Measurements from ENCODE around the gene ARHGEF7.
"Not testable (repeated sequence)": the region's sequence is repeated elsewhere in the genome, so short reads cannot be mapped to it uniquely, and the experiment has no call there.

The ARHGEF7 gene, protein sequence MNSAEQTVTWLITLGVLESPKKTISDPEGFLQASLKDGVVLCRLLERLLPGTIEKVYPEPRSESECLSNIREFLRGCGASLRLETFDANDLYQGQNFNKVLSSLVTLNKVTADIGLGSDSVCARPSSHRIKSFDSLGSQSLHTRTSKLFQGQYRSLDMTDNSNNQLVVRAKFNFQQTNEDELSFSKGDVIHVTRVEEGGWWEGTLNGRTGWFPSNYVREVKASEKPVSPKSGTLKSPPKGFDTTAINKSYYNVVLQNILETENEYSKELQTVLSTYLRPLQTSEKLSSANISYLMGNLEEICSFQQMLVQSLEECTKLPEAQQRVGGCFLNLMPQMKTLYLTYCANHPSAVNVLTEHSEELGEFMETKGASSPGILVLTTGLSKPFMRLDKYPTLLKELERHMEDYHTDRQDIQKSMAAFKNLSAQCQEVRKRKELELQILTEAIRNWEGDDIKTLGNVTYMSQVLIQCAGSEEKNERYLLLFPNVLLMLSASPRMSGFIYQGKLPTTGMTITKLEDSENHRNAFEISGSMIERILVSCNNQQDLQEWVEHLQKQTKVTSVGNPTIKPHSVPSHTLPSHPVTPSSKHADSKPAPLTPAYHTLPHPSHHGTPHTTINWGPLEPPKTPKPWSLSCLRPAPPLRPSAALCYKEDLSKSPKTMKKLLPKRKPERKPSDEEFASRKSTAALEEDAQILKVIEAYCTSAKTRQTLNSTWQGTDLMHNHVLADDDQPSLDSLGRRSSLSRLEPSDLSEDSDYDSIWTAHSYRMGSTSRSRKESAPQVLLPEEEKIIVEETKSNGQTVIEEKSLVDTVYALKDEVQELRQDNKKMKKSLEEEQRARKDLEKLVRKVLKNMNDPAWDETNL

DNA sequence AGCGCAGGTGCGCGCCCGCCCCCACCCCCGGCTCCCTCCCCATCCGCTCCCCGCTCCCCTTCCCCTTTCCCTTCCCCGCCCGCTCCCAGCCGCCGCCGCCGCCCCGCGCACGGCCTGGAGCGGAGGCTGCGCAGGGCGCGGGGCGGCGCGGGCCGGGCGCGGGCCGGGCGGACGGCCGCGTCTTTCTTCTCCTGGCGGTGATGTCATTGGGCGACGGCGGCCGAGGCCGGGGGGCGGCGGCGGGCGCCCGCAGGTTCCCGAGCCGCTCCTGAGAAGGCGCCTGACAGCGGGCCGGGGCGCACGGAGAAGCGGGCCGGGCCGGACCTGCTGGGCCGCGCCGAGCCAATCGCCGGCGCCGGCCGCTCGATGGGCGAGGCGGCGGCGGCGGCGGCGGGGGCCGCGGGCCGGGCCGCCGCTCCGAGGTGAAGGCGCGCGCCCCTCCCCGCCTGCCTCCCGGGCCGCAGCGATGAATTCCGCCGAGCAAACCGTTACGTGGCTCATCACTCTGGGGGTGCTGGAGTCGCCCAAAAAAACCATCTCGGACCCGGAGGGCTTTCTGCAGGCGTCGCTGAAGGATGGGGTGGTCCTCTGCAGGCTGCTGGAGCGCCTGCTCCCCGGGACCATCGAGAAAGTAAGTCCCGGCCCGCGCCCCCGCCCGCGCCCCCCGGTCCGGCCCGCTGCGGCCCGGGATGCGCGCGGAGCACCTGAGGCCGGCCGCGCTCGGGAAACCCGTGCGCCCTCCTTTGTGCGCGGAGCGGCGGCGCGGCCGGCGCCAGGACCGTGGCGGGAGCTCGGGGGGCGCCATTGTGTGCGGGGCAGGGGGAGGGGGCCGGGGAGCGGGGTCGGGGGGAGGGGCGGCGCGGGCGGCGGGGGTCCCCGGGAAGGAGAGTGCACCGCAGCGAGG, at the start of gene ARHGEF7:
TSS of gene ARHGEF7 (plus strand) at position 250 of the 904 bp plus-strand sequence. CDS start at position 467, 217 bp downstream.
- peak; percentile 18 for DNase-seq

DNA sequence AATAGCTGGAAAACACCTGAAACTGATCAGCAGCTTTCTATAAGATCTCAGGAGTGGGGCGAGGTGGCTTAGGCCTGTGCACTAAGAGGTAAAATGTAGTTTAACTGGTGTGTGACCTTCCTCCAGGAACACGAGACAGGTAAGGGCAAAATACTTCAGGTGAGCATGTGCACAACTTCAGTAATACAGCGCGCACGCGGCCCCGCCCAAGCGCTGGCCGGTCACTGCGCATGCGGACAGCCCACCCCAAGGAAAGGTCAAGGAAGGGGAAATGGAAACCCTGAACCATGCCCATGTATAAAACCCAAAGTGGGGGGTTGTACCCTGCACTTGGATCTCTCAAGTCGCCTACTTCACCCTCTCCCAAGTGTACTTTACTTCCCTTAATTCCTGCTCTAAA, 49.4 kb upstream of the ARHGEF7 start:
- DNase-seq = no peak

DNA sequence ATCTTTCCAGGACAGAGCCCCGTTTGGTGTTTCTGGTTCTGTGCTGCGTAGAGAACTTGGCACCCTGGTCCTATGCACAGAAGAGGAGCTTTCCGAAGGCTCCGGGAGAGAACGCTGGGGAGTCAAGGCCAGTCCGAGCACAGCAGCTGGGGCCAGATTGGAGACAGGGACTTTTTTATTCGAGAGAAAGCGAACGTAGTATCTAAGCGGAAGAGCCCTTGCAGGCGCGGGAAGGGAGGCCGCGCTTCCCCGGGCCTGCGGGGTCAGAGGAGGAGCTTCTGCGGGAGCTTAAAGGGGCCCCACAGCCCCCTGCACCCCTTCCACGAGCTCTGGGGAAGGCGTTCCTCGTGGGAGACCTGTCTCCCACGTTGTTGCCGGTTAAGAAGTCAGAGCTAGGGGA, 48.6 kb upstream of the ARHGEF7 start:
- DNase-seq = no peak

DNA sequence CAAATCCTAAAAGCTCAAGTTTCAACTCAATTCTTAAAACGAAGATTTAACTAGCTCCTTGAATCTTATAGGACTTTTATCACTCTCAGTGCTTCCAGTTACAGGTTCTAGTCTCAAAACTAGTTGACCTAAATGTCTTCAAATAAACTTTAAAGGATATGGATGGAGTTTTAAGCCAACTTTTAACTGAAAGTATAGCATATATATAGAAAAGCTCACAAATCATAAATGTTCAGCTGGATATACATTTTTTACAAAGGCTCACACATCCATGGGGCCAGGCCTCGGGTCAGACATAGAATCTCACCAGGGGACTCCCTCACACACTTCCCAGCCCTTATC, 47.1 kb upstream of the ARHGEF7 start:
- DNase-seq = no peak

DNA sequence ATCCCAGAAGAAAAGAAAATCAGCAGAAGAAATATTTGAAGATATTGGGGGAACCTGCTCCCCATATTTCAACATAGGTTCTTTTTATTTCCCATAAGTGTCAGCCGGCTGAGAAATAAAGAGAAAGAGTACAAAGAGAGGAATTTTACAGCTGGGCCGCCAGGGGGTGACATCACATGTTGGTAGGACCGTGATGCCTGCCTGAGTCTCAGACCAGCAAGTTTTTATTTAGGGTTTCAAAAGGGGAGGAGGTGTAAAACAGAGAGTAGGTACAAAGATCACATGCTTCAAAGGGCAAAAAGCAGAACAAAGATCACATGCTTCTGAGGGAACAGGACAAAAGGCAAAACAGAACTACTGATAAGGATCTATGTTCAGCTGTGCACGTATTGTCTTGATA, 44.0 kb upstream of the ARHGEF7 start:
- peak; percentile 17 for DNase-seq

DNA sequence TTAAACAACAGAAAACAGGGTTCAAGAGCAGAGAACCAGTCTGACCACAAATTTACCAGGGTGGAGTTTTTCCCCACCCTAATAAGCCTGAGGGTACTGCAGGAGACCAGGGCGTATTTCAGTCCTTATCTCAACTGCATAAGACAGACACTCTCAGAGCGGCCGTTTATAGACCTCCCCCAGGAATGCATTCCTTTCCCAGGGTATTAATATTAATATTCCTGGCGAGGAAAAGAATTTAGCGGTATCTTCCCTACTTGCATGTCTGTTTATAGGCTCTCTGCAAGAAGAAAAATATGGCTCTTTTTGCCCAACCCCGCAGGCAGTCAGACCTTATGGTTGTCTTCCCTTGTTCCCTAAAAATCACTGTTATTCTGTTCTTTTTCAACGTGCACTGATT, 43.6 kb upstream of the ARHGEF7 start:
- DNase-seq = not testable (repeated sequence)

DNA sequence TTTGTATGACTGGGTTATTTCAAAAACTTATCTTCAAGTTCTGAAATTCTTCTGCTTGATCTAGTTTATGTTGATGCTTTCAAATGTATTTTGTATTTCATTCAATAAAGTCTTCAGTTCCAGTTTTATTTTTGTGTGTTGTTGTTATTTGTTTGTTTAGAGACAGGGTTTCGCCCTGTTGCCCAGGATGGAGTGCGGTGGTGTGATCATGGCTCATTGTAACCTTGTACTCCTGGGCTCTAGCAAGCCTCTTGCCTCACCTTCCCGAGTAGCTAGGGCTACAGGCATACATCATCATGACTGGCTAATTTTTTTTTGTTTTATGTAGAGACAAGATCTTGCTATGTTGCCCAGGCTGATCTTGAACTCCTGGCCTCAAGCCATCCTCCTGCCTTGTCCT, 40.3 kb upstream of the ARHGEF7 start:
- no peak for DNase-seq

DNA sequence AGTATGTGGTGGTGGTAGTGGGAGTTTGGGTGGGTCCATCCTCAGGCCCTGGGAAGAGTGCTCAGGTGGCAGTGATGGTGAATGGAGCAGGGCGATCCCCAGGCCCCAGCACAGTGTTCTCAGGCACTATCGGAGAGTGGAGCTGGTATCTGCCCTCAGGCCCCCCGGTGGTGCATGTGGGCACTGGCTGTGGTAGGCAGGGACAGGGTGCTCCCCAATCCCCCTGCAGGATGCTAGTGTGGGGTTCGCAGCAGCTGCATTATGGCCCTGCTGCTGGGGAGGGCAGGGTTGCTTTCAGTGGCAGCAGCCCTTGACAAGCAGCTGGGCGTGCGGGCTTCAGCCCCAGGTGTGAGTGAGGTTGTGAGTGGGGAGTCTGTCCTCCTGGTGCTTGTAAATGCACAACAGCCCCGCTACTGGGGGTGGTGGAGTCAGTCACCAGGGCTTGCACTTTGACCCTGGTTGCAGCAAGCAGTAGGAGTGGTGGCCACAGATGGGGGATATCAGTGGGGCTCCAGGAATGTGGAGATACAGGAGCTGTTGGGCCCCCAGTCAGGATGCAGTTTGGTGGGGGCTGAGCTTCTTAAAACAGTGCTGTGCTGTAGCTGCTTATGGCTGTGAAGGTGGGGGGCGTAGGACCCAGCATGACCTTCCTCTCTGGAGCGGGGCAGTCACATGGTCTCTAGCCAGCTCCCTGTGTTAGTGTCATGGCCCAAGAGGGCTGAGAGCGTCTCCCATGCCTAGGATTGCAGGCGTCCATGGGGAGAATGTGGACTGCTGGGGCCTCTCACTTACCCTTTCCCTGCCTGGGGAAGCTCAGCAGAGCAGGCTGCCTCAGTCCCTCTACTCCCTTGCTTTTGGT, 38.7 kb upstream of the ARHGEF7 start:
- peak; percentile 6 for DNase-seq

DNA sequence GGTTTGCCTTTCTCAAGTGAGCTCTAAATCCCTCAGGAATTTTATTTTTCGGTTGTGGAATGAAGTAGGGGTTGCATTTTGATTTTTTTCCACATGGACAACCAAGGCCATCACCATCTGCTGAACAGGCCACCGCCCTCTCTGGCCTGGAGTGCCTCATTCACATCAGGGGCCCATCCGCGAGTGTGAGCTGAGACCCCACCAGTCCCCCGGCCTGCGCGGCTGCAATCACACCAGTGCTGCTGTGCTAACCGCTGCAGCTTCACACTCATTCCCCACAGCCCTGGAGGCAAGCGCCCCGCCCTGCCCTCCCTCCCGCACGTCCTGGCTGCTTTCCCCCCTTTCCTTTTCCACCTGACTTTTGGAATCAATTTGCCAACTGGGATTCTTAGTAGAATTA, 35.7 kb upstream of the ARHGEF7 start:
- DNase-seq = no peak

DNA sequence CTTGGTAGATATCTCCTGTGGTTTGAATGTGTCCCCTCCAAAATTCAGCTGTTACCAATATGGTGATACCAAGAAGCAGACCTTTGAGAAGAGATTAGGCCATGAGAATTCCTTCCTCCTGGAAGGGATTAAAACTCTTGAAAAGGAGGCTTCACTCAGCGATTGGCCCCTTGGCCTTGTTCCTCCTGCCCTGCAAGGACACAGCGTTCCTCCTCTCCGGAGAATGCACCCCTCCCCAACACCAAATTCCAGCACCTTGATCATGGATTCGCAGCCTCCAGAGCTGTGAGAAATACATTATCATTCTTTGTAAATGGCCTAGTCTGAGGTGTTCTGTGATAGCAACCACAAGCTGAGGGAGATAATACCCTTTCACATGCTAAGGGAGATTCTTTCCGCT, 34.5 kb upstream of the ARHGEF7 start:
- DNase-seq = no peak

DNA sequence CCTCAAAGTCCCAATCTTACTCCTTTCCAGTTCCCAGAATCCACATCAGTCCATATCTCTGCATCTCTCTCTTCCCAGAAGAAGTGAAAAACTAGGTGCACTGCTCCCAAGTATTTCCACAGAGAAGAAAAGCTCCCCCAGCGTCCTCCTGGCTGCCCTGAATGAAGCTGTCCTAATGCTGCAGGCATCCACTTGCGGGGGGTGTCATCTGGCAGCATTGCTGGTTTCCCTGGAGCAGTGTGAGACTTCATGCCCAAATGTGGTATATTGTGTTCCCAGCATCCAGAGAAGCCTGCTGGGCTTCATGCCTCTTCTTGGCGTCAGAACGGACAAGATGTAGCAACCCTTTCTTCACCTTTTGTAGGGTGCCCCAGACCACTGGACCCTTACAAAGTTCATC, 32.9 kb upstream of the ARHGEF7 start:
- DNase-seq = no peak

DNA sequence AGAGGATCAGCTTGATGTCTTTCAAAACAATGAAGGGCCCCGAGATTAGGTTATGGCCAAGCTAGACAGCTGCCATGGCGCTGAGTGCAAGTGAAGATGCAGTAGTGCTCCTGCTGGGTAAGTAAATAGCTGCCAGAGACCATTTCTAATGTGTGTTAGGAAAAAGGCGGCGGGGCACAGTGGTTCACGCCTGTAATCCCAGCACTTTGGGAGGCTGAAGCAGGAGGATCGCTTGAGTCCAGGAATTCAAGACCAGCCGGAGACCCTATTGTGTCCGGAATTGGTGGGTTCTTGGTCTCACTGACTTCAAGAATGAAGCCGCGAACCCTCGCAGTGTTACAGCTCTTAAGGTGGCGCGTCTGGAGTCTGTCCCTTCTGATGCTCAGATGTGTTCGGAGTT, 32.3 kb upstream of the ARHGEF7 start:
- not testable (repeated sequence) for DNase-seq

DNA sequence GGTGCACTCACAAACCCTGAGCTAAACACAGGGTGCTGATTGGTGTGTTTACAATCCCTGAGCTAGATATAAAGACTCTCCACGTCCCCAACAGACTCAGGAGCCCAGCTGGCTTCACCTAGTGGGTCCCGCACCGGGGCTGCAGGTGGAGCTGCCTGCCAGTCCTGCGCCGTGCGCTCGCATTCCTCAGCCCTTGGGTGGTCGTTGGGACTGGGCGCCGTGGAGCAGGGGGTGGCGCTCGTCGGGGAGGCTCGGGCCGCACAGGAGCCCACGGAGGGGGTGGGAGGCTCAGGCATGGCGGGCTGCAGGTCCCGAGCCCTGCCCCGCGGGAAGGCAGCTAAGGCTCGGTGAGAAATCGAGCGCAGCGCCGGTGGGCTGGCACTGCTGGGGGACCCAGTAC, 31.4 kb upstream of the ARHGEF7 start:
- not testable (repeated sequence) for DNase-seq

DNA sequence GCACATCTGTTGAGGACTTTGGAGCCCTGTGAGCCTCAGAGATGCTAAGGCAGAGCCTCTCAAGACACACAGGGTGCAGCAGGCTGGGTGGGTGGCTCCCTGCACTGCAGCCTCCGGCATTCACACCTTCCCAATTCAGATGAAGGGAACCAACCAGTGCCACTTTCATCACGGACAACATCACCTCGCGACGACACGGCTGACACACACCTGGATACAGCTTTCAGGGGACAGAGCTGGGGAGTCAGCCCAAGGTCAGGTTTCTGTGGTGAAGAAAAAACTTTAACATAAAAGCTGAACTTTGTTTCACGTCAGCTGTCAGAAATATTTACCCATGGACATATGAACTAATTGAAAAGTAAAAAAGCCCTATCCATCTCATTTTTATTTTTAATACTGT, 24.9 kb upstream of the ARHGEF7 start:
- no peak for DNase-seq

DNA sequence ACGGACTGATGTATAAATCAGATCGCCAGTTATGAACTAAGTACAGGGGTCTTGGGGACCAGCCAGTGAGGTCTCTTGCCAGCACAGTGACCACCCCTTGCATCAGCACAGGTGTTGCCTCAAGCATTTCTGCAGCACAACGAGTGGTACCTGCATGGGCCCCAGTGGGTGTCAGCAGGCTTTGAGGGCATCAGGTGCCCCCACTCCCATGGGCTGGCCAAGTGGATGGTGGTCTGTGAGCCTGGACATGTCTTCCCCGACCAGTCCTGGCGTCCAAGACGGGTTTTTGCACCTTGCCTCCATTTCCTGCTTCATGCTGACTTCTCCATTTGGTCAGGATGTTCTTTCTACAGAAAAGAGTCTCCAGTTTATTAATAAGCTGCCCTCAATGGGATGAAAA, 22.4 kb upstream of the ARHGEF7 start:
- DNase-seq = no peak

DNA sequence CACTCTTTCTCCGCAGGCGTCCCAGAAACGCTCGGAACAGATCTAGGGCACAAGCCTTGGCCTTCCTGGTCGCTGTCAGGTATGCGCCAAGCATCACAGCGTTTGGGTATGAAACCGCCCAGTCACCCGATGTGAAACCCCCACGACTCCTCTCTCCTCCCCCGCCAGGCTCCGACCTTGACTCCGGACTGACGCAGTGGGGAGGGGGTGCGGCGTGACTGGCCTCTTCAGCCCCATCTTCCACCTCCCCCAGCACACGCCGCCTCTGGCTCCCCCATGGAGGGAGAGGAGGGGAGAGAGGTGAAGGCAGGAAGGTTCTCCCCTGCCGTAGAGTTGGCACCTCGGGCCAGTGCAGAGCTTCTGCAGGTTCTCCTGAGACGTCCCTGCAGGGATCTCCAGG, 22.0 kb upstream of the ARHGEF7 start:
- DNase-seq = no peak

DNA sequence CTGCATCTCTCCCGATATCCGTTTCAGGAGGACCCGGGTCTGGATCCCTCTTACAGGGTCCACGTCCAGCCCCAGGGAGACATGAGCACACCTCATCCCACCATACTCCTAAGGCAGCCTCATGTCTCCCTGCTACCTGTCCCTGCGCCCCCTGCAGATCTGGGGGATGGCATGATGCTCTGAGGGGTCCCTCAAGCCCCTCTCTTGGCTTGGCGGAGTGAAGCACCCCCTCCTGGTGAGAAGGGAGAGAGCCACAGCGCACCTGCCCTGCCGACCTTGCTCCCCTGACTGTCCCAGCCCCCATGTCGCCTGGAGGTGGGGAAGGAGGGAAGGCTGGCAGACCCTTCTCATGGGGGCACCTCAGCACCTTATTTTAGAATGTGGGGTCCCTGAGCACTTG, 21.5 kb upstream of the ARHGEF7 start:
- no peak for DNase-seq

DNA sequence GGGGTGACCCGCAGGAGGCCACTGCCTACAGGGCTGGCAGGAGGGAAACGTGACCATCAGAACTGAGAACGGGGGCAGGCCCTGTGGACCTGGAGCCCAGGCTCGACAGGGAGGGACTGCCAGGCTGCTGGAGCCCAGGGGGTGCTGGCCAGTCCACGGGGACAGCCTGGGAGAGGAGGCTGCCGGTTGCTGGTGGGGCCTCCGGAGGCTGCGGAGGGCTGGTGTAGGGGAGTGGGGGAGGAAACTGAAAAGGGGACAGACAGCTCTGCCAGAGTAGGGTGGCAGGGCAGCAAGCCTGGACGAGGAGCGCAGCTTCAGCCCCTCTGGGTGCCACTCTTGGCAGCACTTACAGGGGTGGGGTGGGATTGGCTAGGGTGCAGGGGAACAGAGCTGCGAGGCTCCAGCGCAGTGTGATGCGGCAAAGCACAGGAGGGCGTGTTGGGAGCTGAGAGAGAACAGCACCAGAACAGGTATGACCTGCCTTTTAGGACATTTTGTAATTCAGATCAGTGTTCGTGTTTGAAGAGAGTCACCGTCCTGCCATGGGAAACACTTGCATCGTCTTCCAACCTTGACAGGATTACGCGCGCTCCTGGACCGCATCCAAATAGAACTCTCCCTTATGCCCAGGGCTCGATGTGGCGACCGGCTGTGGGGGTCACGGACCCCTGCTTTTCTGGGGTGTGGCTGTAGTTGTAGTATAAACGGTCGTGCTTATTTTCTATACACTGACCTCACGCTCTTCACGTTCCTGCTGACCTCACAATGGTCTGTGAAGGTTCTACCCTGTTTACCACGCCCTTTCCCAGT, 19.9 kb upstream of the ARHGEF7 start:
- no peak for DNase-seq

DNA sequence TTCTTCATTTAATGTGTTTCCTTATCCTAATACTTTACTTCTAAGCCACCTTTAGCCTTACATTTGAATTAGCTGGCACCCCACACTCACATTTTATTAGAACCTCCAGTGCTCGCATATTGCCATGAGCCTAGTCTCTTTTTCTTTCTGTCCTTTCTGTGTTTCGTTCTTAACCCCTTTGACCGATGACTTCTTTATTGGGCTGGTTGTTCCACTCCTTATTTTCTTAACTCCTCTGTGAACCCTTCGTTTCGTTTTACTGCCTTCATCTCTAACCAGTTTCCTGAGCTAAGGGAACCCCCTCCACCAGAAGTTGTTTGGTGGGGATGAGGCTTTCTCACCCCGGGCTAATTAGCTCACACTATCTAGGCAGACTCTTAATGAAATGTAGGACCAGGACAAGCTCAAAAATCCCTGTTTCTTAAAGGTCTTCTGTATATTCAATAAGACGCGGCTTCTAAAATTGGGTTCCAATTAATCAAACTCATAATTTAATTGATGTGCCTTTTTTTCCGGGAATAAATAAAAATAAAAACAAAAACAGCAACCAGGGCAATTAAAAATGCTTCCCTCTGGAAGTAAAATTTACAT, 19.1 kb upstream of the ARHGEF7 start:
- DNase-seq = no peak

DNA sequence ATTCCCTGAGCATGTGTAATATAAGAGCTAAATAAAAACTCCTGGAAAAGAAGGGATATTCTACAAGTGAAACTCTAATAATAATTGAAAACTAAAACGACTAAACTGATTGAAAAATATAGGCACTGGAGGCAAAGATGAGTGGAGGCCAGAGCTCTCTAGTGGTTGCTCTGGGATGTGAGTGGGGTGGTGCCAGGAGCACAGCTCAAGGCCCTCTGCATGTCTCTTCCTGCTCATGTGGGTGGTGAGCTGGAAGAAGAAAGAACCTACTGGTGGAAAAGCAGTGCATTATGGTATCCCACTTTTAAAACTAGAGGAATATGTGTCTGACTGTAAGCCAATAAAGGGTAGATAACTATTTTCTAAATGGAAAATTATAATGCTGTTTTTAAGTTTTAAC, 15.8 kb upstream of the ARHGEF7 start:
- no peak for DNase-seq

DNA sequence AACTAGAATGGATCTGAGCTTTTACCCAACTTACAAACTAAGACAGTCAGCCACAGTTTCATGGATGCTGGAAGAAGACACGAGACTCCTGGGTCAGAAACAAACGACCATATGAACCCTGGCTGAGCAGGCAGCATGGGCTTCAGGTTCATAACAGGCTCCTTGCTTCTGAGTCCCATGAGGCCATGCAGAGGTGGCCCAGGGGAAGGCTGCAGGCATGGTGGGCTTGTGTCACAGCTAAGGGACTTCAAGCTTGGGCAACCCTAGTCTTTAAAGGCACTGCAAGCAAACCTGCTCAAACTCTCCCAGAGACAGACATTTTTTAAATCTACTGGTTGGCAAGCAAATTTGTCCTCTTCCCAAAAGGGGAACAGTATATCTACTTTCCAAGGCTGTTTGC, 5.1 kb upstream of the ARHGEF7 start:
- DNase-seq = no peak
